Daoy (cell line): ENCODE measurements around the gene DIPK1C. TPM values are rescaled to one million over a fixed set of nuclear protein-coding genes. Genes with fewer than 3 reads are reported as not detected.

Experiments used
- DNase-seq: peaks from one replicate; pipeline ENCODE4 v3.0.0-alpha.2; 2015; ENCODE audit warnings: low read depth
- total RNA-seq: library from RNA; depleted of rRNA; stranded (reverse); fragments of >200 nt; shearing (Covaris generic); gene quantifications from 2 replicates; pipeline ENCODE4 v1.2.3, GENCODE V29; 2014

Gene DIPK1C
- total RNA-seq, 1 experiment from 2014 or later = not detected

- DNase-seq = no peak
Observed at GRCh38 chr18:74451148-74451547, 6.0 kb downstream of the DIPK1C start.

GRCh38 chr18:74450626-74451025 lies 6.5 kb downstream of the DIPK1C start:
- DNase-seq = no peak

GRCh38 chr18:74447404-74448152 lies 9.5 kb downstream of the DIPK1C start:
- DNase-seq = no peak

GRCh38 chr18:74446631-74447403 lies 10.3 kb downstream of the DIPK1C start:
- DNase-seq = no peak

GRCh38 chr18:74446178-74446577 lies 10.9 kb downstream of the DIPK1C start:
- DNase-seq = no peak

GRCh38 chr18:74445585-74445984 lies 11.5 kb downstream of the DIPK1C start:
- no peak for DNase-seq

GRCh38 chr18:74444104-74444503 lies 13.0 kb downstream of the DIPK1C start:
- no peak for DNase-seq

- no peak for DNase-seq
Observed at GRCh38 chr18:74440808-74441427, 16.2 kb downstream of the DIPK1C start.

GRCh38 chr18:74438091-74438490 lies 19.0 kb downstream of the DIPK1C start:
- no peak for DNase-seq

GRCh38 chr18:74436158-74436769 lies 20.8 kb downstream of the DIPK1C start:
- DNase-seq = no peak

- no peak for DNase-seq
Observed at GRCh38 chr18:74435740-74436139, 21.4 kb downstream of the DIPK1C start.

GRCh38 chr18:74434466-74434865 lies 22.6 kb downstream of the DIPK1C start:
- DNase-seq = no peak

GRCh38 chr18:74430806-74431571 lies 26.1 kb downstream of the DIPK1C start:
- DNase-seq = no peak

- DNase-seq = no peak
Observed at GRCh38 chr18:74430231-74430630, 26.9 kb downstream of the DIPK1C start.

- DNase-seq = no peak
Observed at GRCh38 chr18:74429096-74429495, 28.0 kb downstream of the DIPK1C start.

GRCh38 chr18:74427442-74428112 lies 29.5 kb downstream of the DIPK1C start:
- no peak for DNase-seq

- no peak for DNase-seq
Observed at GRCh38 chr18:74425876-74426275, 31.2 kb downstream of the DIPK1C start.

- DNase-seq = no peak
Observed at GRCh38 chr18:74425161-74425560, 31.9 kb downstream of the DIPK1C start.

- no peak for DNase-seq
Observed at GRCh38 chr18:74422541-74422940, 34.6 kb downstream of the DIPK1C start.

GRCh38 chr18:74420926-74421325 lies 36.2 kb downstream of the DIPK1C start:
- DNase-seq = no peak

- no peak for DNase-seq
Observed at GRCh38 chr18:74420481-74420880, 36.6 kb downstream of the DIPK1C start.
